HAP-1 (cell line): ENCODE data around the gene SCAF4.
"Not testable (repeated sequence)": the region's sequence is repeated elsewhere in the genome, so short reads cannot be mapped to it uniquely, and the experiment has no call there.

Experiments used
- DNase-seq, 2 experiments: peaks; one replicate each; pipeline ENCODE4 v3.0.0-alpha.2; 2016 to 2020; ENCODE audit warnings: low spot score in 2 of 2
- H3K27me3 ChIP-seq: fragments of 250-450 bp; sonication (Bioruptor Pico); 2 replicates; pipeline ENCODE4 v1.5.1; 2020; ENCODE audit warnings: low read depth, mild to moderate bottlenecking, moderate library complexity
- H3K36me3 ChIP-seq: fragments of 250-450 bp; sonication (Bioruptor Pico); replicated peaks from 2 replicates; pipeline ENCODE4 v1.5.1; 2020; ENCODE audit warnings: mild to moderate bottlenecking
- H3K4me1 ChIP-seq: fragments of 250-450 bp; sonication (Bioruptor Pico); 2 replicates; pipeline ENCODE4 v1.5.1; 2020; ENCODE audit warnings: mild to moderate bottlenecking
- H3K4me3 ChIP-seq: fragments of 250-450 bp; sonication (Bioruptor Pico); 2 replicates; pipeline ENCODE4 v1.5.1; 2020; ENCODE audit warnings: mild to moderate bottlenecking, moderate library complexity
- H3K9me3 ChIP-seq: fragments of 250-450 bp; sonication (Bioruptor Pico); 2 replicates; pipeline ENCODE4 v1.5.1; 2020; ENCODE audit warnings: mild to moderate bottlenecking, moderate library complexity
- in situ Hi-C: fragments of 300-500 bp; cut with MboI; formaldehyde crosslinking; loops from 3 replicates; pipeline ENCODE4 v1.14.3; 2020; ENCODE audit warnings: low sequenced_read_pairs, inconsistent platforms, mixed read lengths

The SCAF4 gene, protein sequence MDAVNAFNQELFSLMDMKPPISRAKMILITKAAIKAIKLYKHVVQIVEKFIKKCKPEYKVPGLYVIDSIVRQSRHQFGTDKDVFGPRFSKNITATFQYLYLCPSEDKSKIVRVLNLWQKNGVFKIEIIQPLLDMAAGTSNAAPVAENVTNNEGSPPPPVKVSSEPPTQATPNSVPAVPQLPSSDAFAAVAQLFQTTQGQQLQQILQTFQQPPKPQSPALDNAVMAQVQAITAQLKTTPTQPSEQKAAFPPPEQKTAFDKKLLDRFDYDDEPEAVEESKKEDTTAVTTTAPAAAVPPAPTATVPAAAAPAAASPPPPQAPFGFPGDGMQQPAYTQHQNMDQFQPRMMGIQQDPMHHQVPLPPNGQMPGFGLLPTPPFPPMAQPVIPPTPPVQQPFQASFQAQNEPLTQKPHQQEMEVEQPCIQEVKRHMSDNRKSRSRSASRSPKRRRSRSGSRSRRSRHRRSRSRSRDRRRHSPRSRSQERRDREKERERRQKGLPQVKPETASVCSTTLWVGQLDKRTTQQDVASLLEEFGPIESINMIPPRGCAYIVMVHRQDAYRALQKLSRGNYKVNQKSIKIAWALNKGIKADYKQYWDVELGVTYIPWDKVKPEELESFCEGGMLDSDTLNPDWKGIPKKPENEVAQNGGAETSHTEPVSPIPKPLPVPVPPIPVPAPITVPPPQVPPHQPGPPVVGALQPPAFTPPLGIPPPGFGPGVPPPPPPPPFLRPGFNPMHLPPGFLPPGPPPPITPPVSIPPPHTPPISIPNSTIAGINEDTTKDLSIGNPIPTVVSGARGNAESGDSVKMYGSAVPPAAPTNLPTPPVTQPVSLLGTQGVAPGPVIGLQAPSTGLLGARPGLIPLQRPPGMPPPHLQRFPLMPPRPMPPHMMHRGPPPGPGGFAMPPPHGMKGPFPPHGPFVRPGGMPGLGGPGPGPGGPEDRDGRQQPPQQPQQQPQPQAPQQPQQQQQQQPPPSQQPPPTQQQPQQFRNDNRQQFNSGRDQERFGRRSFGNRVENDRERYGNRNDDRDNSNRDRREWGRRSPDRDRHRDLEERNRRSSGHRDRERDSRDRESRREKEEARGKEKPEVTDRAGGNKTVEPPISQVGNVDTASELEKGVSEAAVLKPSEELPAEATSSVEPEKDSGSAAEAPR

DNA sequence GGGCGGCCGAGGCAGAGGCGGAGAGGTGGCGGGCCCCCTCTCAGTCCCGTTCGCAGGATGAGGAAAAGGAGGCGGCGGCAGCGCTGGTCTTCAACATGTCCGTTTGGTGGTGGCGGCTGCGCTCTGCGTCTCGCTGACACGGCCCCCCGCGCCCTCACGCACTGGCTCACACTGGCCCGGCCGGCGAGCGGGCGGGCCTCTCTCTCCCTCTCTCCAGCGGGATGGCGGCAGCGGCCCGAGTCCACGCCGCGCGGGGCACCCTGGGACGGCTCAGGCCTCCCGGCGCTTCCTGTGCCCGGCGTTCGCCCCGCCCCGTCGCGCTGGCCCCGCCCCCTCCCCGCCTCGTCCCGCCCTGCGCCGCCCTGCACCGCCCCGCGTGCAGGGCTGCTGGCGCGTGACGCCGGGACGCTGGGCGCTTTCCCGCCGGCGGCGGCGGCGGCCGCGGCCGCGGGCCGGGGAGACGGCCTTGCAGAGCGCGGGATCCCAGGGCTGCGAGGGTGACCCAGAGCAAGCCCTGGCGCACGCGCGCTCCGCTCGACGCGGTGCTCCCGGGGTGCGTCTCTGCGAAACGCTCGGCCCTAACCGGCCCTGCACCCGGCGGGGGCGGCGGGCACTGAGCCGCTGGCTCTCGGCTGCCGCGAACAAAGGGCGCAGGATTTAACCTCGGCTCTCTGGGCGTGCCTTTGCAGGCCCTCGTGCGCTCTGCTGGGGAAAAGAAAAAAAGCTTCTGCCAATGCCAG is at the start of gene SCAF4:
TSS of gene SCAF4 (minus strand) at position 262 of the 740 bp plus-strand sequence. CDS start 426 bp downstream, outside the sequence.
- Histone ChIP-seq H3K9me3 (no peaks in the 10 kb centered on the region), H3K27me3 (no peaks in the 10 kb centered on the region), H3K4me1 (peaks cover 25% of the 10 kb centered on the region), H3K36me3 (peaks cover 10% of the 10 kb centered on the region), H3K4me3 (peak within 1 kb of the TSS; percentile 75)
- peak; percentile 77 to 89 for DNase-seq
- in situ Hi-C loops, result no loop called here

DNA sequence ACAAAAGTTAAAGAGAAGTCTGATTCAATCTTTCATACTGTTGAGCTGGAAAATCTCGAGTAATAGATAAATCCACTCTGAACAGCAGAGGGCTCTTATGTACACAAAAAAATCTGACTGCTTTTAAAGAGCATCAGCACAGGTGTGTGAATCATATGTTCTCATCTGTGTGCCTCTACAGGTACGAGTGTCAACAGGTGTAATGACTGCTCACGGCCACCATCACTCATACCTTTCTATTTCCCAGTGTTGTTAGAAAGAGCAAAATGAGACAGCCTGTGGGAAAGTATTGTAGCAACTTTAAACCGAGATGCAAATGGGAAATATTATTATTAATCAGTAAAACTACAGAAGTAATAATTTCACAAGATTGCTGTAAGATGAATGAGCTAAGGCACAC is 49.0 kb upstream of the SCAF4 start:
- H3K36me3 ChIP-seq, result no peaks in the 10 kb centered on the region
- no peaks in the 10 kb centered on the region for H3K27me3 ChIP-seq
- no peak overlapping the region for H3K4me3 ChIP-seq
- no peaks in the 10 kb centered on the region for H3K4me1 ChIP-seq
- no peak for DNase-seq
- in situ Hi-C loops, result loop anchor here (25.0 kb wide), 1 partner anchor 481 kb away; no protein-coding TSS in a partner anchor
- no peaks in the 10 kb centered on the region for H3K9me3 ChIP-seq

DNA sequence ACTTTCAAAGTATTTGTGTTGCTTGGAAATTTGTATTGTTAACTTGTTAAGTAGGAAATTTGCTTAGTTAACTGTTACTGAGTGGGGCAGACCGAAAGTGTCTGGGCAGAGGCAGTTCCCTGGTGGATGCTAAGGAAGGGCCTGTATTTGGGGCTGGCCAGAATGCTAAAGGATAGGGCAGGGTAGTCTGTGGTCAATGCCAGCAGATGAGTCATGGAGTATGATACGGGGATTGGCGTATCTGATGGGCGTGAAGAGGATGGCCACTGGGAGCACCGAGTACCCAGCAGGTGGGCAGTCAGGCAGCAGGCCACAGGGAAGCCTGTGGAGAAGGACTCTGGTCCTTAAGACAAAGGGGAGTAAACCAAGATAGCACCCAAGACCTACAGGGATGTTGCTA is 46.6 kb upstream of the SCAF4 start:
- no peaks in the 10 kb centered on the region for H3K4me1 ChIP-seq
- DNase-seq, result no peak
- H3K36me3 ChIP-seq, result no peaks in the 10 kb centered on the region
- in situ Hi-C loops, result loop anchor here (25.0 kb wide), 1 partner anchor 484 kb away; no protein-coding TSS in a partner anchor
- H3K4me3 ChIP-seq, result no peak overlapping the region
- no peaks in the 10 kb centered on the region for H3K27me3 ChIP-seq
- no peaks in the 10 kb centered on the region for H3K9me3 ChIP-seq

DNA sequence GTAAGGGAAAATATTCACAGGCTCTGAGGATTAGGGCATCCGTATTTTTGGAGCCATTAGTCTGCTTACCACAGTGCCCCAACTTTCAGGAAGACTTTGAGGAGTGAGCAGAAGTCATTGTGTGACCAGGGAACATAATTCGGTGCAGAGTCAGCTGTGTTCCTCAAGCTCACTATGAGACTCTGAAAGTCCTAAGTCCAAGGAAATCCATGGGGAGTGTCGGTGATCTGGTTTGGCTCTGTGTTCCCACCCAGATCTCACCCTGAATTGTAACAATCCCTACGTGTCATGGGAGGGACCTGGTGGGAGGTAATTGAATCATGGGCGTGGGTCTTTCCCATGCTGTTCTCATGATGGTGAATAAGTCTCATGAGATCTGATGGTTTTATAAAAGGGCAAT is 45.9 kb upstream of the SCAF4 start:
- Histone ChIP-seq H3K36me3 (no peaks in the 10 kb centered on the region), H3K9me3 (no peaks in the 10 kb centered on the region), H3K4me3 (no peak overlapping the region), H3K27me3 (no peaks in the 10 kb centered on the region), H3K4me1 (no peaks in the 10 kb centered on the region)
- in situ Hi-C loops, result loop anchor here (25.0 kb wide), 1 partner anchor 484 kb away; no protein-coding TSS in a partner anchor
- no peak for DNase-seq

DNA sequence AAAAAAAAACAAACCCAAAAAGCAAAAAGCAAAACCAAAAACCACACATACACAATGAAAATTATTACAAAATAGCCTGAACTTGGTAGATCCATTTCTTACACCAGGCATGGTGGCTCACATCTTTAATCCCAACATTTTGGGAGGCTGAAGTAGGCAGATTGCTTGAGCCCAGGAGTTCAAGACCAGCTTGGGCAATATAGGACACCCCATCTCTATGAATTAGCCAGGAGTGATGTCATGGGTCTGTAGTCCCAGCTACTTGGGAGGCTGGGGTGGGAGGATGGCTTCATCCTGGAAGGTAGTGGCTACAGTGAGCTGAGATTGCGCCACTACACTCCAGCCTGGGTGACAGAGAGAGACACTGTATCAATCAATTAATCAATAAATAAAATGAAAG is 42.1 kb upstream of the SCAF4 start:
- no peak overlapping the region for H3K4me3 ChIP-seq
- no peaks in the 10 kb centered on the region for H3K4me1 ChIP-seq
- H3K36me3 ChIP-seq, result no peaks in the 10 kb centered on the region
- H3K27me3 ChIP-seq, result no peaks in the 10 kb centered on the region
- no peaks in the 10 kb centered on the region for H3K9me3 ChIP-seq
- in situ Hi-C loops, result no loop called here
- no peak for DNase-seq

- Histone ChIP-seq H3K9me3 (no peaks in the 10 kb centered on the region), H3K27me3 (no peaks in the 10 kb centered on the region), H3K4me1 (no peaks in the 10 kb centered on the region), H3K4me3 (no peak overlapping the region), H3K36me3 (no peaks in the 10 kb centered on the region)
- in situ Hi-C loops, result no loop called here
- DNase-seq, result no peak
Measured at GRCh38 chr21:31772674-31773555, 41.0 kb upstream of the SCAF4 start.

GRCh38 chr21:31771685-31772084 is 39.8 kb upstream of the SCAF4 start:
- Histone ChIP-seq H3K4me3 (no peak overlapping the region), H3K4me1 (no peaks in the 10 kb centered on the region), H3K36me3 (no peaks in the 10 kb centered on the region), H3K9me3 (no peaks in the 10 kb centered on the region), H3K27me3 (no peaks in the 10 kb centered on the region)
- in situ Hi-C loops, result no loop called here
- DNase-seq, result no peak

- Histone ChIP-seq H3K4me3 (no peak overlapping the region), H3K9me3 (no peaks in the 10 kb centered on the region; the same call in 1 of the 2 replicates), H3K36me3 (no peaks in the 10 kb centered on the region), H3K4me1 (peaks cover 4% of the 10 kb centered on the region; the same call in 1 of the 2 replicates), H3K27me3 (no peaks in the 10 kb centered on the region)
- DNase-seq, result no peak
- in situ Hi-C loops, result no loop called here
Measured at GRCh38 chr21:31768710-31769109, 36.8 kb upstream of the SCAF4 start.

DNA sequence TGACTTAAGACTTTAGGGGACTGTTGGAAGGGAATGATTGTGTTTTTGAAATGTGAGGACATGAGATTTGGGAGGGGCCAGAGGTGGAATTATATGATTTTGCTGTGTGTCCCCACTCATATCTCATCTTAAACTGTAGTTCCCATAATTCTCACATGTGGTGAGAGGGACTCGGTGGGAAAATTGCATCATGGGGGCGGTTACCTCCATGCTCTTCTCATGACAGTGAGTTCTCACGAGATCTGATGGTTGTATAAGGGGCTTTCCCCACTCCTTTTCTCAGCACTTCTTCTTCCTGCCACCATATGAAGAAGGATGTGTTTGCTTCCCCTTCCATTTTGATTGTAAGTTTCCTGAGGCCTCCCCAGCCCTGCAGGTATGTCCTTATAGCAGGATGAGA is 35.0 kb upstream of the SCAF4 start:
- DNase-seq, result no peak
- no peaks in the 10 kb centered on the region; the same call in 1 of the 2 replicates for H3K9me3 ChIP-seq
- H3K4me1 ChIP-seq, result peaks cover 4% of the 10 kb centered on the region; the same call in 1 of the 2 replicates
- no peaks in the 10 kb centered on the region for H3K27me3 ChIP-seq
- in situ Hi-C loops, result no loop called here
- no peaks in the 10 kb centered on the region for H3K36me3 ChIP-seq
- no peak overlapping the region for H3K4me3 ChIP-seq

GRCh38 chr21:31765850-31766249 is 33.9 kb upstream of the SCAF4 start:
- in situ Hi-C loops, H3K4me3 ChIP-seq: not testable (repeated sequence)

GRCh38 chr21:31760931-31761330 is 29.0 kb upstream of the SCAF4 start:
- peaks cover 4% of the 10 kb centered on the region; the same call in 1 of the 2 replicates for H3K4me1 ChIP-seq
- no peaks in the 10 kb centered on the region for H3K36me3 ChIP-seq
- peaks cover 3% of the 10 kb centered on the region; the same call in 1 of the 2 replicates for H3K27me3 ChIP-seq
- H3K9me3 ChIP-seq, result no peaks in the 10 kb centered on the region
- no peak overlapping the region for H3K4me3 ChIP-seq
- in situ Hi-C loops, result no loop called here
- no peak for DNase-seq

More at GRCh38 chr21:31765850-31766249, 33.9 kb upstream of the SCAF4 start:
- not testable (repeated sequence) for H3K27me3 ChIP-seq, H3K9me3 ChIP-seq, H3K4me1 ChIP-seq, H3K36me3 ChIP-seq
- peak in 1 of 2 experiments; percentile 50 for DNase-seq

- no peaks in the 10 kb centered on the region for H3K4me1 ChIP-seq
- no peak for DNase-seq
- peaks cover 3% of the 10 kb centered on the region; the same call in 1 of the 2 replicates for H3K27me3 ChIP-seq
- in situ Hi-C loops, result no loop called here
- H3K36me3 ChIP-seq, result no peaks in the 10 kb centered on the region
- H3K4me3 ChIP-seq, result no peak overlapping the region
- no peaks in the 10 kb centered on the region for H3K9me3 ChIP-seq
Measured at GRCh38 chr21:31756787-31757186, 24.9 kb upstream of the SCAF4 start.
